GM12875 (cell line): Measurements from ENCODE around the gene ASPDH.

Experiments used
- H3K4me3 ChIP-seq: one replicate; pipeline ENCODE4 v1.5.1; 2011; ENCODE audit warnings: low read depth, low read length, control low read depth
- CTCF ChIP-seq: IDR thresholded peaks from 2 replicates; pipeline ENCODE4 v1.5.1; 2011; ENCODE audit warnings: low read depth, mild to moderate bottlenecking, control low read depth, inconsistent platforms, low read length, moderate library complexity, borderline replicate concordance; ENCODE audit not compliant: insufficient read depth

ASPDH gene

GRCh38 chr19:50512999-50513745 is 541 bp downstream of the ASPDH start:
- H3K4me3 ChIP-seq, result no peak overlapping the region
- TF ChIP-seq CTCF, result no peak

- H3K4me3 ChIP-seq, result no peak overlapping the region
- no peak for TF ChIP-seq CTCF
These were observed 1.4 kb downstream of the ASPDH start for GRCh38 chr19:50512112-50512998.

GRCh38 chr19:50511069-50511822 is 2.5 kb downstream of the ASPDH start, which contains the start of gene JOSD2:
Gene JOSD2 (minus strand): TSS chr19:50511191. CDS start chr19:50510431, 760 bp downstream.
- no peak for TF ChIP-seq CTCF
- H3K4me3 ChIP-seq, result peak within 1 kb of the TSS; percentile 75

- no peak for TF ChIP-seq CTCF
- H3K4me3 ChIP-seq, result peak overlapping the region; percentile 75
These were observed 3.0 kb downstream of the ASPDH start for GRCh38 chr19:50510700-50511068.

- peak overlapping the region; percentile 75 for H3K4me3 ChIP-seq
- no peak for TF ChIP-seq CTCF
These were observed 3.5 kb downstream of the ASPDH start for GRCh38 chr19:50510121-50510670.

GRCh38 chr19:50509366-50509765 is 4.3 kb downstream of the ASPDH start:
- no peak for TF ChIP-seq CTCF

More at GRCh38 chr19:50509366-50509765, 4.3 kb downstream of the ASPDH start:
- H3K4me3 ChIP-seq, result no peak overlapping the region
